NCI-H748 (cell line): ENCODE results near the gene DOCK7.
"Not testable (repeated sequence)": the region's sequence is repeated elsewhere in the genome, so short reads cannot be mapped to it uniquely, and the experiment has no call there.

Source experiments
- DNase-seq: peaks from one replicate; lab custom pipeline; 2025; ENCODE audit not compliant: unreplicated experiment; lab: John Stamatoyannopoulos, UW

DOCK7 gene

GRCh38 chr1:62530516-62531154 is 157.6 kb downstream of the DOCK7 start:
- DNase-seq, result peak; percentile 71

GRCh38 chr1:62529227-62529626 is 159.0 kb downstream of the DOCK7 start:
- no peak for DNase-seq

- DNase-seq, result peak; percentile 10
Observed at GRCh38 chr1:62528015-62528414, 160.2 kb downstream of the DOCK7 start.

- DNase-seq, result not testable (repeated sequence)
Observed at GRCh38 chr1:62527346-62527745, 160.8 kb downstream of the DOCK7 start.

GRCh38 chr1:62523860-62524259 is 164.3 kb downstream of the DOCK7 start:
- no peak for DNase-seq

GRCh38 chr1:62516600-62516999 is 171.6 kb downstream of the DOCK7 start:
- no peak for DNase-seq

- DNase-seq, result no peak
Observed at GRCh38 chr1:62514746-62515423, 173.3 kb downstream of the DOCK7 start.

GRCh38 chr1:62513013-62513412 is 175.2 kb downstream of the DOCK7 start:
- DNase-seq, result no peak

- DNase-seq, result no peak
Observed at GRCh38 chr1:62509028-62509427, 179.2 kb downstream of the DOCK7 start.

- DNase-seq, result peak; percentile 19
Observed at GRCh38 chr1:62508187-62508758, 179.9 kb downstream of the DOCK7 start.

GRCh38 chr1:62500210-62500609 is 188.0 kb downstream of the DOCK7 start:
- no peak for DNase-seq

GRCh38 chr1:62494137-62494536 is 194.0 kb downstream of the DOCK7 start:
- DNase-seq, result no peak

- DNase-seq, result no peak
Observed at GRCh38 chr1:62493656-62494055, 194.5 kb downstream of the DOCK7 start.

GRCh38 chr1:62492521-62492920 is 195.7 kb downstream of the DOCK7 start:
- no peak for DNase-seq

GRCh38 chr1:62487956-62488355 is 200.2 kb downstream of the DOCK7 start:
- no peak for DNase-seq

- no peak for DNase-seq
Observed at GRCh38 chr1:62484824-62485468, 203.2 kb downstream of the DOCK7 start.

- DNase-seq, result no peak
Observed at GRCh38 chr1:62481681-62482080, 206.5 kb downstream of the DOCK7 start.

GRCh38 chr1:62476525-62477219 is 211.5 kb downstream of the DOCK7 start:
- DNase-seq, result no peak

GRCh38 chr1:62467092-62467491 is 221.1 kb downstream of the DOCK7 start:
- DNase-seq, result no peak

GRCh38 chr1:62462370-62462769 is 225.8 kb downstream of the DOCK7 start:
- no peak for DNase-seq

- no peak for DNase-seq
Observed at GRCh38 chr1:62457955-62458354, 230.2 kb downstream of the DOCK7 start.
